Right hindlimb (tissue), 1 donor: ENCODE results near the gene LIF.
"Not testable (repeated sequence)": the region's sequence is repeated elsewhere in the genome, so short reads cannot be mapped to it uniquely, and the experiment has no call there.

Experiments
- DNase-seq: peaks from one replicate; pipeline ENCODE4 v3.0.0-alpha.2; 2018

Gene LIF

GRCh38 chr22:30224161-30224857 is 22.2 kb downstream of the LIF start:
- DNase-seq = no peak

DNA sequence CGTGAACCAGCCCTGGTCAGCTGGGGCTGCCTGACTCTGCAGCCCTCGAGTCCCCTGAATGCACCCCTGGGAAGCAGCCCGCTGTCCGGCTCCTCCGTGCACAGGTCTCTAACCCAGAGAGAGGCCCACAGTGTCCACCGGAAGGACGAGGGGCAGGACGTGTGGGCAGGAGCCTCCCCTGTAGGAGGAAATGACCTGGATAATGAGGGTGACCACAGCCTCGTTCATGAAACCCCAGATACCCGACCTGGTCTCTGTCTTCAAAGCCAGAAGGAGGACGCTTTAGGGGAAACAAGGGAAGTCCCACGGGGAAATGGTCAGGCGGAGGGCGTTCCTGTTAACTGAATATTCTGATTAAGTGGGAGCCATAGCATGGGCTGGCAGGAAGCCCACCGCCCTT is 23.3 kb downstream of the LIF start:
- no peak for DNase-seq

- DNase-seq = no peak
Measured at GRCh38 chr22:30222321-30222720, 24.2 kb downstream of the LIF start.

DNA sequence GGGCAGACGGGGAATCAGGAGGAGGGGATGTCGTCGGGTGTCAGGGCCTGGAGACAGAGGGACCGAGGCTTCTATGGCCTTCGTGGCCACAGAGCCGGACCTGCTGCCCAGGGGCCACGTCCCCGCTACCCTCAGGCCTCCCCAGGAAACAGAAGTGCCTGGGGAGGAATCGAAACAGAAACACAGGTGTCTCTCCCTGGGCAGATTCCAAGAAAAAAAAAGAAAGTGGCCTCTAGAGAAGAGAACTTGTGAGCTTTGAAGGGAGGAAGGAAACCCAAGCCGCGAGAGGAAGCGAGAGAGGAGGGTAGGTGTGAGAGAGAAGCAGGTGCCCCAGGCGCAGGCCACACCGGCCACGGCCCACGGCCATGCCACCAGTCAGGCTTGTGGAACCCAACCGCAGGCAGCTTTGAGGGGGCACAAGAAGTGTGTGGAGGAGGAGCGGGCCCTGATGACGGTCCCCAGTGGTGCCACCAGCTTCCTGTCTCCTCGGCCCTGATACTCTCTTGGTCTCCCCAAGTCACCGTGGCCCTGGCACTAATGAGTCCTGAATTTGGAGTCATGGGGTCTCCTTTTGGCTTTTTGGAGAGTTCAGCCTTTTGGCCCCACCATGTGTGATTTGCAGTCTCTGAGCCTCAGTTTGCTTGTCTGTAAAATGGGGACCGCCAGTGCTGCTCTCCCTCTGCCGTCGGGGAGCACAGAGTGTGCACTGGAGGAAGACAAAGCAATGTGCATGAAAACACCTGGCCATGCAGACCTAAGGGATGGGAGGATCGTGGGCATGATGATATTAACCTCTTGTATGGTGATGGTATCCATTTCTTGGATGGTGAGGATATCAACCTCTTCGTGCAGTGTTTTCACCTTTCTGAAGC is 25.2 kb downstream of the LIF start:
- DNase-seq = no peak

- DNase-seq = no peak
Measured at GRCh38 chr22:30220338-30221012, 26.1 kb downstream of the LIF start.

DNA sequence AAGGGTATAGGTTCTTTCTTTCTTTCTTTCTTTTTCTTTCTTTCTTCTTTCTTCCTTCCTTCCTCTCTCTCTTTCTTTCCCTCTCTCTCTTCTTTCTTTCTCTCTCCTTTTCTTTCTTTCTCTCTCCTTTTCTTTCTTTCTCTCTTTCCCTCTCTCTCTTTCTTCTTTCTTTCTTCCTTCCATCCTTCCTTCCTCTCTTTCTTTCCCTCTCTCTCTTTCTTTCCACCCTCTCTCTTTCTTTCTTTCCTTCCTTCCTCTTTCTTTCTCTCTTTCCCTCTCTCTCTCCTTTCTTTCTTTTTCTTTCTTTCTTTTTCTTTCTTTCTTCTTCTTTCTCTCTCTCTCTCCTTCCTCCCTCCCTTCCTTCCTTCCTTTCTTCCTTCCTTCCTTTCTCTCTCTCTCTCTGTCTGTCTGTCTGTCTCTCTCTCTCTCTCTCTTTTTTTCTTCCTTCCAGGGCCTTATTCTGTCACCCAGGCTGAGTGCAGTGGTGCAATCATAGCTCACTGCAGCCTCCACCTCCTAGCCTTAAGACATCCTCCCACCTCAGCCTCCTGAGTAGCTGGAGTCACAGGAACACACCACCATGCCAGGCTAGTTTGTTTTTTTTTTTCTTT is 26.8 kb downstream of the LIF start:
- DNase-seq = no peak

- DNase-seq = no peak
Measured at GRCh38 chr22:30219049-30219654, 27.4 kb downstream of the LIF start.

DNA sequence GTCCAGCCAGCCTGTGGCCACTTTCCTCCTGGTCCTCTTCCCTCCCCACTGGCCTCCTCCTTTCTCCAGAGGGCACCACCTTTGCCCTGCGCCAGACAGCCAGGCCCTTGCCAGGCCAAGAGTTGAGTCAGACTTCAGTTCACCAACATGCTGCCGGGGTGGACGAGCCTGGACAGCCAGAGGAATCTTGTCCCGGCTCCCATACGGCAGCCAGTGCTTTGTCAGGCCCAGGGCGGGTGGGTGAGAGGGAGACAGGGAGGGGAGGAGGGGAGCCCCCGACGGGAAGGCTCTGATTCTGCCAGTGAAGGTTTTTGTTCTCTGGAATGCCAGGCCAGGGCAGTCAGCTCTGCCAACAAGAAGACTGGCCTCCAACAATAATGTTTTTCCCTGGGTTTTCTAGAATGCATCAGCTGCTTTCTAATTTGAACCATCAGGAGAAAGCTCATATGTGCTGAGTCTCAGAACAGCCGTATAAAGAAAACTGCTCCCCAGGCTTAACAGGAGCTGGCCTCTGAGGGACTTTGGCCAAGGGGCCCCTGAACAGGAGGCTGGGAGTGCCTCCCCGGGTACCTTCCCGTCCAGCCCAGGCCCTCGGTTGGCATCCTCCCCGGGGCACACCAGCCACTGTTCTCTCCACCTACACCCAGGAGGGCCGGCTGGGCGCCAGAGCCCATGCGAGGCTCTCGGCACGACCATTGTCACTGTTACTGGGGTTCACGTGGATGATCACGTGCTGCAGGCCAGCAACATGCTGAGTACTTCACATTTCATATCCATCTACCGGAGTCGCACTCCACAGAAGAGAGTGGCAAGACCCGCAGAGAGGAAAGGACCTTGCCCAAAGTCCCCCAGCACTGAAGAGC is 28.6 kb downstream of the LIF start:
- no peak for DNase-seq

DNA sequence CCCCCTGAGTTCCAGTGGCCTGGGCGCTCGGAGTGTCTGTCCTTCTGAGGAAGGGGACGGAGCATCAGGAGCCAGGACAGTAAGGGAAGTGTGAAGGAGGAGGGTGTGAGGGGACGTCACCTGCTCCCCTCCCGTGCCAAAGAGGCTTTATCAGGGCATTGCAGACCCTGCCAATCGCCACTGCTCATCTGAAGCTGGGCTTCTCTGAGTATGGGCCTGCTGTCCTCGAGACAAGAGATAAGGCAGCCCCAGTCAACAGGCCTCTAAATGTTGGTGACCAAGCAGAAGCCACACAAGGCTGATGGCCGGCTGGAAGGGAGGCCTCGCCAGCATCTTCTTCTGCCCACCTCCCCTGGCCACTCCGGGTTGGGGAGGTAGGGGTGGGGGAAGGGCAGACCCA is 29.8 kb downstream of the LIF start:
- DNase-seq = no peak

DNA sequence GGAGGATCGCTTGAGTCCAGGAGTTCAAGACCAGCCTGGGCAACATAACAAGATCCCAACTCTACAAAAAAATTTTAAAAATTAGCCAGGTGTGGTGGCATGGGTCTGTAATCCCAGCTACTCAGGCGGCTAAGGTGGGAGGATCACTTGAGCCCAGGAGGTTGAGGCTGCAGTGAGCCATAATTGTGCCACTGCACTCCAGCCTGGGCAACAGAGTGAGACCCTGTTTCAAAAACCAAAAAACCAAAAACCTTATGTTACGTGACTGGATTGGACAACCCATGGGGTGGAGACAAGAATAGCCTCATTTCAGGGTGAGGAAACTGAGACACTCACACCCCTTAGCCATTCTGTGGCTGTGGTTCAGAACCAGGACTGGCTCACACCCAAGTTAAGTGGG is 30.3 kb downstream of the LIF start:
- DNase-seq = not testable (repeated sequence)

DNA sequence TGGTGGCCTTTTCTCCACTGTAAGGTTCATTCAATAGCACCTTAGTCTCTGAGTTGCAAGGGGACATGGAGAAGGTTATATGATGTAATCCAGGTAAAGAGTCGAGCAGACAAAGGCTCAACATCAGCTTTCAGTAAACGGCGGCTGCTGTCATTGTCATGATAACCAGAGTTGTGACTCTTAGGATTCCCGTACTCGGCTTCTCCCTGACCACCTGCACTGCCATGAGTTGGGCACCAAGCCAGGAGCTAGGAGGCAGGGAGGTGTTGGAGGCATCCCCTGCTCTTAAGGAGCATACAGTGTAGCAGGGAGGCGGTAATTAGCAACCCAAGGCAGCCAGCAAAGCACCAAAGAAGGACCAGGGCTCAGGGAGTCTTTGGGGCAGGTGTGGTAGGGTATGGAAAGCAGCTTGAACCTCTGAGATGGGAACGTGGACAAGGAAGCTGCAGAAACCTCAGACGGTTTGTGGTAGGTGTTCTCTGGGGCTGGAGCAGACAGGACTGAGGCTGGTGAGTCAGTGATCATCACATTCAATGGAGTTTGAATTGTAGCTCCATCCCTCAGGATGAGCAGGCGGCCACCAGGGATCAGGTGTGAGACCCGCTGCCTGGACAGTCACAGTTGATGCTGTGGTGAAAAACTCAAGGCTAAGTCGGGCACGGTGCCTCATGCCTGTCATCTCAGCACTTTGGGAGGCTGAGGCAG is 31.7 kb downstream of the LIF start:
- no peak for DNase-seq

DNA sequence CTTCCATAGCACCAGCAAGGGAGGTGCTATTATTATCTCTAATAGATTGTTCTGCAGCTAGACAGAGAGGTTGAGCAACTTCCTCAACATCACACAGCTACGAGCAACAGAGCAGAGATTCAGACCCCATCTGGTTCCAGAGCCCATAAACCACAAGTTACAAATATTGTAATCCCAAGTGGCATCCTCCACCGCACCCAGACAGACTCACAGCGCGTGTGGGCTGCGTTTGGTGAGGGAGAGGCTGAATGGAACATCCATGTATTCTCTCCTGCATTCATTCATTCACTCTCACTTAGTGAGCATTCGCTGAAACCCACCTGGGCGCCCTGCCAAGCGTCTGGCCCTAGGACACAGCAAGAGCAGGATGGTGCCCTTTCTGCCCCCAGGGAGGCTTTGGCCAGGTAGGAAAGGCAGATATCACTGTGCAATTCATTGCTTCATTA is 33.5 kb downstream of the LIF start:
- no peak for DNase-seq

- DNase-seq = no peak
Measured at GRCh38 chr22:30212363-30212995, 34.1 kb downstream of the LIF start.

DNA sequence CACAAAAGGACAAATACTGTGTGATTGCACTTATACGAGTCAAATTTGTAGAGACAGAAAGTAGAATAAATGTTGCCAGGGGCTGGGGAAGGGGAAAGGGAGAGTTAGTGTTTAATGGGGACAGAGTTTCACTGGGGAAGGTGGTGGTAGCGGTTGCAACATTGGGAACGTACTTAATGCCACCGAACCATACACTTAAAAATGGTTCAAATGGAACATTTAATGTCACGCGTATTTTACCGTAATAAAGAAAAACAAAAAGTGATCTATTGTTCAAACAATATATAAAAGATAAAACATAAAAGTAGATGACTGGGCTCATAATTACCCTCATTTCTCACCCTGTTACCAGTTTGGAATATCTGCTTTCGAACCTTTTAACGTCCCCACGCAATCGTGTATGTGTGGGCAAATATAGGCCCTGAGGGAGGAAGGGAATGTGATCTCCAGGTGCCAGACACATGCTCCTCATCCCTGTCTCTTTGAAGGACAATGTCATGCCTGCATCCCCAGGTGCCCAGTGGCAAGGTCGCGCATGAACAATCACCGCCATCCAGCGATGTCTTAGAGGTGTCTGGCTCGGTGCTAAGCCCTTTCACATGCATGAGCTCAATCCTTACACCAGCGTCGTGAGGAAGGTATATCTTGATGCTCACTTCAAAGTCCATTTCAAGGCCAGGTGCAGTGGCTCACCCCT is 35.3 kb downstream of the LIF start:
- DNase-seq = no peak

- no peak for DNase-seq
Measured at GRCh38 chr22:30210235-30210909, 36.2 kb downstream of the LIF start.

GRCh38 chr22:30209642-30210041 is 36.9 kb downstream of the LIF start:
- no peak for DNase-seq

GRCh38 chr22:30208631-30209603 is 37.6 kb downstream of the LIF start:
- peak; percentile 76 for DNase-seq

- DNase-seq = peak; percentile 68
Measured at GRCh38 chr22:30206944-30207343, 39.6 kb downstream of the LIF start.
